Measurements from ENCODE around the gene ZMYND8. TPM values are rescaled to one million over a fixed set of nuclear protein-coding genes. Genes with fewer than 3 reads are reported as not detected.

The ZMYND8 gene
- total RNA-seq, 4 donors from 2014 or later, result 41.6 to 79.4 (median 60.7) TPM

DNA sequence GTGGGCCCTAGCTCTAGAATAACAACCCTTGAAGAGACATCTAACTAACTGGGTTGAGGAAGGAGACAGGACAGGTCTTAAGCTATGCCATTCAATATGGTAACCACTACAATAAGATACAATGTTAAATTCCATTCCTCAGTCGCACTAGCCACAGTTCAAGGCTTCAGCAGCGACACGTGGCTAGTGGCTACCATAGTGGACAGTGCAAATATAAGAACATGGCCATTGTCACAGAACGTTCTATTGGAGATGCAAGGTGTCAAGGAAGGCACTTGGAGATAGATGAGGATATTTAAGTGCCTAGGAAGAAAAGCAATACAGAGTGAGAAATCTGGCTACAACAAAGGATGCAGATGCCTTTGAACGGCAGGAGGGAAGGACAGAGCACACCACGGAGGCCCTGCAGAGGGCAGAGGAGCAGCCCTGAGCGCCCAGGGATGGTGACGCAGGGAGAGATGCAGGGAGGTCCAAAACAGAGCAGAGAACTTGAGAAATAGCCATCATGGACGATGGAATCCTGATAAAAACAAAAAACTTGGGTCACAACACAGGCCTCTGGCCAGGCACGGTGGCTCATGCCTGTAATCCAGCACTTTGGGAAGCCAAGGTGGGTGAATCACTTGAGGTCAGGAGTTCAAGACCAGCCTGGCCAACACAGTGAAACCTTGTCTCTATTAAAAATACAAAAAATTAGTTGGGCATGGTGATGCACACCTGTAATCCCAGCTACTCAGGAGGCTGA, 140.7 kb downstream of the ZMYND8 start:
- Histone ChIP-seq H3K9me3 (no peaks in the 10 kb centered on the region), H3K36me3 (peaks cover 0 to 75% (median 13%) of the 10 kb centered on the region in 4 donors), H3K4me3 (no peak overlapping the region), H3K27ac (no peak overlapping the region), H3K27me3 (no peaks in the 10 kb centered on the region), H3K4me1 (no peaks in the 10 kb centered on the region)
- DNase-seq, result no peak
- intact Hi-C loops (cut with DNase I; ENCODE audit: low total_unique reads), result no loop called here
- no peak for TF ChIP-seq POLR2AphosphoS5 (IDR thresholded peaks at IDR 0.05)
- TF ChIP-seq POLR2A (IDR thresholded peaks at IDR 0.05), result no peak
- TF ChIP-seq CTCF (IDR thresholded peaks at IDR 0.05), result no peak
- no peak for TF ChIP-seq EP300 (IDR thresholded peaks at IDR 0.05; ENCODE audit: low read depth)
- WGBS, 2 donors (ENCODE audit: low coverage in 1 of 2), result 94 to 100% methylated on average over 4 to 10 of the region's 10 CpGs
- in situ Hi-C loops (cut with MboI; ENCODE audit: low pct_ligation_motif_present in 1 of 4, low pct_unique_long_range_greater_than_20kb in 1 of 4, low sequenced_read_pairs in 3 of 4), result no loop called here

DNA sequence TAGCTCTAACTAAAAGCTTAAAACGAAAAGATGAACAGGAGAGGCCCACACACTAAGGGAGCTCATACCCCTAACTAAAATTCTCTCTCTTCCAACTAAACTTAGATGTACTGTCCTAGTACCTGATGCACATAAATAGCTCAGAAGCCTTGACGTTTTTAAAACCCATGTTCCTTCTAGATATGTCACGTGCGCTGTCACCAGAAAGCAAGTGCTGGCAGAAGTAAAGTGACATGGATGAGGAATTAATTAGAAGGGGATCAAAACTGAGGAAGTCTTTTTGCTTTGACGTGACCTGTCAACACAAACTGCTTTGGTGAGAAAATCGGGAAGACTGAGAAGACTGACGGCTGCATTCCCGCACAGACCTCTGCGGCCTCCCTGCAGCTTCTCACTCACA, 142.5 kb downstream of the ZMYND8 start:
- 92 to 95% methylated on average over 4 to 9 of the region's 9 CpGs for WGBS, 2 donors (ENCODE audit: low coverage in 1 of 2)
- in situ Hi-C loops (cut with MboI; ENCODE audit: low pct_ligation_motif_present in 1 of 4, low pct_unique_long_range_greater_than_20kb in 1 of 4, low sequenced_read_pairs in 3 of 4), result no loop called here

GRCh38 chr20:47212606-47213207, 143.8 kb downstream of the ZMYND8 start:
- 88 to 95% methylated on average over 3 to 9 of the region's 9 CpGs for WGBS, 2 donors (ENCODE audit: low coverage in 1 of 2)
- in situ Hi-C loops (cut with MboI; ENCODE audit: low pct_ligation_motif_present in 1 of 4, low pct_unique_long_range_greater_than_20kb in 1 of 4, low sequenced_read_pairs in 3 of 4) (no loop called here), intact Hi-C loops (cut with DNase I; ENCODE audit: low total_unique reads) (no loop called here)
- no peaks in the 10 kb centered on the region for H3K4me1 ChIP-seq
- H3K36me3 ChIP-seq, result peaks cover 0 to 72% (median 17%) of the 10 kb centered on the region in 4 donors
- no peaks in the 10 kb centered on the region for H3K9me3 ChIP-seq
- no peak for TF ChIP-seq POLR2AphosphoS5 (IDR thresholded peaks at IDR 0.05)
- TF ChIP-seq CTCF (IDR thresholded peaks at IDR 0.05), result no peak
- no peak for TF ChIP-seq POLR2A (IDR thresholded peaks at IDR 0.05)
- TF ChIP-seq EP300 (IDR thresholded peaks at IDR 0.05; ENCODE audit: low read depth), result no peak
- H3K27me3 ChIP-seq, result no peaks in the 10 kb centered on the region
- H3K4me3 ChIP-seq, result no peak overlapping the region
- no peak overlapping the region for H3K27ac ChIP-seq
- no peak for DNase-seq

More for the DNA sequence above, 142.5 kb downstream of the ZMYND8 start:
- no peak overlapping the region for H3K4me3 ChIP-seq
- DNase-seq, result no peak
- TF ChIP-seq CTCF (IDR thresholded peaks at IDR 0.05), result no peak
- TF ChIP-seq EP300 (IDR thresholded peaks at IDR 0.05; ENCODE audit: low read depth), result no peak
- TF ChIP-seq POLR2A (IDR thresholded peaks at IDR 0.05), result no peak
- no peak for TF ChIP-seq POLR2AphosphoS5 (IDR thresholded peaks at IDR 0.05)
- intact Hi-C loops (cut with DNase I; ENCODE audit: low total_unique reads), result no loop called here
- no peaks in the 10 kb centered on the region for H3K27me3 ChIP-seq
- peaks cover 0 to 78% (median 17%) of the 10 kb centered on the region in 4 donors for H3K36me3 ChIP-seq
- H3K27ac ChIP-seq, result no peak overlapping the region
- no peaks in the 10 kb centered on the region for H3K9me3 ChIP-seq
- no peaks in the 10 kb centered on the region for H3K4me1 ChIP-seq

GRCh38 chr20:47211036-47211435, 145.5 kb downstream of the ZMYND8 start:
- no peak for DNase-seq
- Histone ChIP-seq H3K4me1 (no peaks in the 10 kb centered on the region), H3K4me3 (no peak overlapping the region), H3K27ac (no peak overlapping the region), H3K9me3 (no peaks in the 10 kb centered on the region), H3K27me3 (no peaks in the 10 kb centered on the region), H3K36me3 (peaks cover 0 to 65% (median 14%) of the 10 kb centered on the region in 4 donors)
- TF ChIP-seq EP300 (IDR thresholded peaks at IDR 0.05; ENCODE audit: low read depth) (no peak), CTCF (IDR thresholded peaks at IDR 0.05) (no peak), POLR2AphosphoS5 (IDR thresholded peaks at IDR 0.05) (no peak)
- in situ Hi-C loops (cut with MboI; ENCODE audit: low pct_ligation_motif_present in 1 of 4, low pct_unique_long_range_greater_than_20kb in 1 of 4, low sequenced_read_pairs in 3 of 4), result no loop called here
- WGBS, 2 donors (ENCODE audit: low coverage in 1 of 2), result 90 to 95% methylated on average over 2 to 7 of the region's 7 CpGs
- intact Hi-C loops (cut with DNase I; ENCODE audit: low total_unique reads), result no loop called here
